ENCODE data around the gene UGT1A3. TPM values are rescaled to one million over a fixed set of nuclear protein-coding genes. Genes with fewer than 3 reads are reported as not detected.
A peak's percentile ranks its signal among the peaks of the same experiment; 100 is the strongest.

UGT1A3 gene
- total RNA-seq, 1 experiment from 2014 or later = not detected

DNA sequence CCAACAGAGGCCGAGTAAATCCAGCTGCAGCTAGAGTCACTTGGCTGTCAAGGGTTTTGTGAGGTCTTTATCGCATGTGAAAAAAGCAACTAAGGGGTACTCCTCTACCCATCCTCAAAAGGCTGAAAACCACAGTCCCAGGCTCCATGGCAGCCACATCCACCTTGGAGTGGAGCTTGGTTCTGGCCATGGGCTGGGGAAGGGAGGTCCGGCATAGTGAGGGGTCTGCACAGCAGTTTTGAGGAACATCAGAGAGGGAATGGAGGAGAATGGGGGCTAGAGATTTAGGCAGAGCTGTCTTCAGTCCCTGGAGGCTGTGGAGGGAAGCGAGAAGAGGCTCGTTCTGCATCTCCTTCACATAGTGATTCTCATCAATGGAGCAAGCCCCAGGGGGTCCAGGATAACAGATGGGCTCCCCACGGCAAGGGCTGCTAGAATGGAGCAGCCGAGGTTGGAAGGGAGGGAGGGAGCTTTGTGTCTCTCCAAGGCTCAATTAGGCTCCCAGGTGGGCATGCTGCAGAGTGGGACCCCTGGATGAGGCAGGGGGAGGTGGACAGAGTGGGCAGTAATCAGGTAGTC is 70.3 kb downstream of the UGT1A3 start:
- no peak for DNase-seq

DNA sequence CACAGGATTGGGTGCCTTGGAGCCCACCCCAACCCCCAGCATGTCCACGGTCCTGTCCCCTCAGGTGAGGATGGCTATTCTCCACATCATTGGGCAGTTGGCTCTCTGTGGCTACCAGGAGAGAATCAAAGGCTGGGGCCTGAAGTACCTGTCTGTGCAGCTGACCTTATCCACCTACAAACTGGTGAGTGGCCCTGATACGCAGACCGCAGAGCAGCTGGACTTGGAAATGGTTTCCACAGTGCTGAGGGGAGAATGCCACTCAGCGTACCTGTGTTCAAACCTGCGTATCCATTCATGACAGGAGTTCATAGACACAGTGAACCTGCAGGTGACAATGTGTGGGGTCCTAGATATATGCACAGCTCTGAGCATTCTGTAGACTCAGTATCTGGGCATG is 70.9 kb downstream of the UGT1A3 start:
- Histone ChIP-seq H3K36me3 (no peaks in the 10 kb centered on the region), H3K4me3 (no peak overlapping the region), H3K27me3 (no peaks in the 10 kb centered on the region), H3K9me3 (no peaks in the 10 kb centered on the region)
- DNase-seq = no peak

More for the DNA sequence above, 70.3 kb downstream of the UGT1A3 start:
- no peak overlapping the region for H3K4me3 ChIP-seq
- no peaks in the 10 kb centered on the region for H3K27me3 ChIP-seq
- H3K9me3 ChIP-seq = no peaks in the 10 kb centered on the region
- no peaks in the 10 kb centered on the region for H3K36me3 ChIP-seq

DNA sequence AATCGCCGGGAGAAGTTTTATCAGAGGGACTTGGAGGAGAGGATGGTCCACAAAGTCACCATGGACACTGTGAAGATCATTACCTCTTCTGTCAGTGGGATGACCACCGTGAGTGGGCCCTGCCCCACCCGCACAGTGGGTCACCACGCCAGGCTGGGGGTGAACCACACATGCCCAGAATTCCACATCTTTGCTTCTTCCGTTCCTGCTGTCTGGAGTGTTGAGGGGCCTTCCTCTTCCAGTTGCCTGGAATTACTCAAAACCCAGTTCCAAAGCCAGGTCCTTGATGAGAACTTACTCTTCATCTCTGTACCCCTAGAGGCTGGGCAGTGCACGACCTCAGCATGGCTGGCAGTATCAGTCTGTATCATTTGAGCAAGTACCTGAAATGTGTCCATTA is 71.4 kb downstream of the UGT1A3 start:
- no peaks in the 10 kb centered on the region for H3K36me3 ChIP-seq
- no peaks in the 10 kb centered on the region for H3K27me3 ChIP-seq
- DNase-seq = no peak
- no peaks in the 10 kb centered on the region for H3K9me3 ChIP-seq
- no peak overlapping the region for H3K4me3 ChIP-seq

DNA sequence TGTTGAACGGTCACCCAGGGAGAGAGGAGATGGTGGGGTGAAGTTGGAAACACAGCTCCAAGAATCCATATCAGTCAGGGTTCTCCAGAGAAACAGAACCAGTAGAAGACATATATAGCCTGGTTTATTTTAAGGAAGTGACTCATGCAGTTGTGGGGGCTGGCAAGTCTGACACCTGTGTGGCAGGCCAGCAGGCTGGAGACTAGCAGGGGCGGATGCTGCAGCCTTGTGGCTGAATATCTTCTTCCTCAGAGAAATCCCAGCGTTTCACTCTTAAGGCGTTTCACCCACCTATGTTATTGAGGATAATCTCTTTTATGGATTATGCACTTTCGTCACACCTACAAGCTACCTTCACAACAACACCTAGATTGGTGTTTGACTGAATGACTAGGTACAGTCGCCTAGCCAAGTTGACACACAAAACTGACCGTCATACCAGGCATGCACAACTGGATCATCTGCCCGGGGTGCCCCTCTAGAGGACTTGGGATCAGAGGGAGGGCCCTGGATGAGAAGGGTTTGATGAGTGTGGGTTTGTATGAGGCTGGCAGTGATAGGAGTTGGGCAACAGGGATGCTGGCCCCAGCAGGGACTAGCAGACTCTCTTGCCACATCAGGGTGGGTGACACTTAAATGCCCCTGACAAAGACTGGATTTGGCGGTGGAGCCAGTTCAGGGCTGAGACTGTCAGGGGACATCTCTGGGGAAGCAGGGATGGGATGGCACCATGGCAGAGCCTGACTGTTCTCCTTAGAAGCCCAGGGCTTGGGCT is 72.7 kb downstream of the UGT1A3 start:
- H3K27me3 ChIP-seq = no peaks in the 10 kb centered on the region
- H3K9me3 ChIP-seq = no peaks in the 10 kb centered on the region
- no peak overlapping the region for H3K4me3 ChIP-seq
- DNase-seq = peak; percentile 28
- H3K36me3 ChIP-seq = no peaks in the 10 kb centered on the region

DNA sequence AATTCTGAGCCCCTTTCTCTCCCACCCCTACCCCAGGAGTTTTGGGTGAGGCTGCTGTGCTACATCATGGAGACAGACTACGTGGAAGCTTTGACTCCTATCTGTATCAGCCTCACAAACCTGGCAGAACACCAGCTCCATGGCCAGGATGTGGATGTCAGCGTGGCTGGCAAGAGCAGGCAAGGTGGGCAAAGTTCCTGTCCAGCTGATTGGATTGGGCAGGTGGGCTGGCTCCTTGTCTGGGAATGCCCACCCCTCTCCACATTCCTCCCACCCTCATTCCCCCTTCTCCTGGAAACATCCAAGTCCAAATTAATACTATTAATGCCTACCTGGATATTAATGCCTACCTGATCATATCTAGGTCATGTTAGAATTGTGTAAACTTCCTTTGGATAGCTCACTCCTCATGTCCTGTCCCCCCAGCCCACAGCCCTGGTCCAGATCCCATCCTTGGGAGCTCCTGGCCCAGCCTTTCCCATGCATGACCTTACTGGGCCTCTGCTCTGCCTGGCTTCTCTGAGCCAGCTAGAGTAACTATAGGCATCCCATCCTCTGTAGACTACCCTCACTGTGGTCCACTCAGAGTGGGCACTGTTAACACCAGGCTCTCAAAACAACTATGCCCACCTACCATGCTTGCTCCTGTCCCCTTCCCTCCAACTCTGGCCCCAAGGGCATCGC is 73.4 kb downstream of the UGT1A3 start:
- DNase-seq = no peak
- Histone ChIP-seq H3K36me3 (no peaks in the 10 kb centered on the region), H3K9me3 (no peaks in the 10 kb centered on the region), H3K4me3 (no peak overlapping the region), H3K27me3 (no peaks in the 10 kb centered on the region)

DNA sequence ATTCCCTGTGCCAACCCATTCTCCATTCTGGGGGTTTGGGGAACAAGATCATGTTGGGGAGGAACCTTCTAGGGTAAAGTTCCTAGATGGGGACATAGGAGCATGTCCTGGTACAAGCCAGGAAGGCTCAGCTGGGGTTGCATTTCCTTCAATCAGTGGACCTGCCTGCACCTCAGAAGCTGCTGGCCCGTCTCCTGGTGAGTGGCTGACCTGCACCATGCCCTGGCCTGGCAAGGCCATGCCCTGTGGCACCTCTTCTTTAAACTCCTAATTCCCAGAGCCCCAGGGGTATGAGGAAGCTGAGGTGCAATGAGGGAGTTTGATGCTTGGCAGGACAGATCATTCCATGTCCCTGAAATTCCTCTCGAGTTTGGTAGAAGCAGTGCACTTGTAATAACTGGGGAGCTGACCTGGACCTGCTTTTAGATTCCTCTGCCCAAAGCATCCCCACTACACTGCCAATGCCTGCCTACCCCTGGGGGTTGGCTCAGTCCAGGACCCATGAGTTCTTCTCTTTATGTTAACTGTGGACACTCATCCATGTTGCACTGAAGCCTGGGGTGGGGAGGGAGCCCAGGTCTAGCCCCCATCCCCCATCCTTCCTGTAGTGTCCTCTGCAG is 74.6 kb downstream of the UGT1A3 start:
- Histone ChIP-seq H3K27me3 (no peaks in the 10 kb centered on the region), H3K9me3 (no peaks in the 10 kb centered on the region), H3K36me3 (no peaks in the 10 kb centered on the region), H3K4me3 (no peak overlapping the region)
- no peak for DNase-seq

DNA sequence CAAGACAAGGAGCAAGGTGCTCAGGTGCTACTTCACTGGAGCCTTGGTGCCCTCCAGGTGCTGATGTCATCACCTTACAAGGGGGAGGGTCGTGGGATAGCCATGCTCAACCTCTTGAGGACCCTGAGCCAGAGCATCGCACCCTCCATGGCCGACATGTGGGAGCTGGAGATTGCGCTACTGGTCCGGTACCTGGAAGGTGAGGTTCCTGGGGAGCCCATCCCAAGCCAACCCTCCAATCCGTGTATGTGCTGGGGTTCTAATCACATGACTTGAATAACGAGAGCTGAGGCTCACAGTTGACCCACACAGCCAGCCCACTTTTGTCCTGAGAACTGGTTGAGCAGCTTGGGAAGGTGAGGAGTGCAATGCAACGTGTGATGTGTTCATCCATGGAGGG is 75.2 kb downstream of the UGT1A3 start:
- Histone ChIP-seq H3K27me3 (no peaks in the 10 kb centered on the region), H3K9me3 (no peaks in the 10 kb centered on the region), H3K36me3 (no peaks in the 10 kb centered on the region), H3K4me3 (no peak overlapping the region)
- DNase-seq = no peak

DNA sequence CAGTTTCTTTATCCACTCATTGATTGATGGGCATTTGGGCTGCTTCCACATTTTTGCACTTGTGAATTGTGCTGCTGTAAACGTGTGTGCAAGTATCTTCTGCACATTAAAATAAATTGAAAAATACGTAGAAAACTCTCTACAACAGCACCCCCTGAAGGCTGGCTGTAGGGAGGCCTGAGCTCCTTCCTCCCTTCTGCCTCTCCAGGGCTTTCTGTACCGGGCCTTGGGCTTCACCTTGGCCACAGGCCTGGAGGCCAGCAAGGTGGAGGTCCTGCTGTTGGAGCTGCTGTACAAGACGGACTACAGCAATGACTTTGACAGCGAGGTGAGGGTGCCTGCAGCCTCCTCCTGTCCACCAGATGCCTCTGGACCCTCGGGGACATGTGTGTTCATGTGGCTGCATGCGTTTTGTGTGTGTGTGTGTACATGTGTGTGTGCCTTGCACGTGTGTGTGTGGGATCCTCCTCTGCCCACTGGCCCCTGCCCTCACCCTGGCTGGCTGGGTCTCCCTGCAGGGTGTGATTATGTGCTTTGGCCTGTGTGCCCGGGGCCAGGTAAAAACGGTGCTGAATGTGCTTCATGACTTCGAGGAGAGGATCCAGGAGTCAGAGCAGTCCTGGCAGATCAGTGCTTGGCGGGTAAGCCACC is 78.5 kb downstream of the UGT1A3 start:
- no peak overlapping the region for H3K4me3 ChIP-seq
- no peaks in the 10 kb centered on the region for H3K27me3 ChIP-seq
- no peaks in the 10 kb centered on the region for H3K36me3 ChIP-seq
- H3K9me3 ChIP-seq = no peaks in the 10 kb centered on the region
- no peak for DNase-seq

DNA sequence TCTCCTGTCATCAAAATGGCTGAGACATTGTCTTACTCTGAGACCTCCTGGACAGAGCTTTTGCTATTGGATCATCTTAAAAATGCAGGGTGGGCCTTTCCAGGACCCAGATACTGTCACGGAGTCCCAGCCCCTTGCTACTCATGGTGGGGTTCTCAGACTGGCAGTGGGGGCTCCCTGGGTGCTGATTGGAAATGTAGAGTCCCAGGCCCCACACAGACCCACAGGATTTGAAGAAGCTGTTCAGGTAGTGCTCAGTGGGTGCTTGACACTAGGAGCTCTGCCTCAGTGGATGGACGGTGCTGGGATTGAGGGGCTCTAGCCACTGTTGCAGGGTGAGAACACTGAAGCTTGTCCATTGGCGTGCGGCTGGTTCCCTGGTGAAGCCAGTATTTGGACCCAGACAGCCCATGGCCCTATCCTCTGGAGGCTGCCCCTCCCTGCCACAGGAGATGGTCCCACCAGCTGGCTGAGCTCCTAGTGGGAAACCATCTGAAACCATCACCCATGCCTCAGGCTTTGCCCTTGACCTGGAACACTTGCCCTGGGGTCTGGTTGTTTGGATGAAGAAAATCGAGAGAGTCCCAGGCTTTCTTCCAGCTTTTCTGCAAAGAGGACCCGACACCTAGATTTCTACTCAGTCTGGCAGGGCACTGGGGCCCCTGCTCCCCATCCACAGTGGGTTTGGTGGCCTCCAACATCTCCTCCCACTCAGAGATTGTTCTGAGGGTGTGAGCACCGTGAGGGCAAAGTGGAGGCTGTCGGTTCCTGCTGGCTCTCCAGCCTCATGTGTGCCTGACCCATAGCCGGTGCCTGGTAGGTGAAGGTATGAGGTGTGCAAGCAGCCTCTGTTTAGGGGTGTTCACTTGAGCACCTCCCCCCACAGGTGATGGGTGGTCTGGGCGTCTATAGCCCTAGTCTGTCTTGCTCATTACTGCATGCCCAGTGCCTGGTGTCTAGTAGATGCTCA is 79.4 kb downstream of the UGT1A3 start:
- no peaks in the 10 kb centered on the region for H3K27me3 ChIP-seq
- no peaks in the 10 kb centered on the region for H3K9me3 ChIP-seq
- no peaks in the 10 kb centered on the region for H3K36me3 ChIP-seq
- no peak overlapping the region for H3K4me3 ChIP-seq
- DNase-seq = no peak

DNA sequence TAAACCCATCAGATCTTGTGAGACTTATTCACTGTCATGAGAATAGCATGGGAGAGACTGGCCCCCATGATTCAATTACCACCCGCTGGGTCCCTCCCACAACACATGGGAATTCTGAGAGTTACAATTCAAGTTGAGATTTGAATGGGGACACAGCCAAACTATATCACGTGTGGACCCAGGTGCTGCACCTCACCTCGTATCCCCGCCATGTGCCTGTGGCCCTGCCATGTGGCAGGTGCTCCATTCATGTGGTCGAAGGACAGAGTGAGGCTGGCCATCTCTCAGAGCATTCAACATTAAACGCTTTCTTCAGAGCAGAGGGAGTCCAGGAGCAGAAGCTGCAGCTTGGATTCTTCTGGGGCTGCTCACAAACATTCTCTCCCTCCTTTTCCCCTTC is 81.5 kb downstream of the UGT1A3 start:
- no peaks in the 10 kb centered on the region for H3K36me3 ChIP-seq
- DNase-seq = no peak
- H3K9me3 ChIP-seq = no peaks in the 10 kb centered on the region

DNA sequence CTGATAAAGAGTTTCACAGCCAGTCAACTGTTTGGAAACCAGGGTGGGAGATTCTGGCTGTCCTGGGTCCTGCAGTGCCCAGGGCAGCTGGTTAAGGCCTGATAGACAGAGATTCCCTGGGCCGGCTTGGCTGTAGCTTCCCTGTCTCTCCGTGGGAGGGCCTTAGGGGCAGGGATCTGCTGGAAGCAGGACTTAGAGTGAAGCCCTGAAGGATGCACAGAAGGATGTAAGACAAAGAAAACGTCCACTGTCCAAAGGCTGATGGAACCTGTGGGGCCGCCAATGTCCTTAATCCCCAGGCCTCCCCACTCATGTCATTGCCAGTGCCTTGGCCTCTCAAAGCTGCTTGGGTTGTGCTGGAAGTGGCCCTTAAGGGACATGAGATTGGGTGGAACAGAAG is 82.2 kb downstream of the UGT1A3 start:
- no peaks in the 10 kb centered on the region for H3K27me3 ChIP-seq
- H3K4me3 ChIP-seq = no peak overlapping the region
- no peaks in the 10 kb centered on the region for H3K36me3 ChIP-seq
- no peak for DNase-seq
- H3K9me3 ChIP-seq = no peaks in the 10 kb centered on the region

More for the DNA sequence above, 81.5 kb downstream of the UGT1A3 start:
- Histone ChIP-seq H3K27me3 (no peaks in the 10 kb centered on the region), H3K4me3 (no peak overlapping the region)

DNA sequence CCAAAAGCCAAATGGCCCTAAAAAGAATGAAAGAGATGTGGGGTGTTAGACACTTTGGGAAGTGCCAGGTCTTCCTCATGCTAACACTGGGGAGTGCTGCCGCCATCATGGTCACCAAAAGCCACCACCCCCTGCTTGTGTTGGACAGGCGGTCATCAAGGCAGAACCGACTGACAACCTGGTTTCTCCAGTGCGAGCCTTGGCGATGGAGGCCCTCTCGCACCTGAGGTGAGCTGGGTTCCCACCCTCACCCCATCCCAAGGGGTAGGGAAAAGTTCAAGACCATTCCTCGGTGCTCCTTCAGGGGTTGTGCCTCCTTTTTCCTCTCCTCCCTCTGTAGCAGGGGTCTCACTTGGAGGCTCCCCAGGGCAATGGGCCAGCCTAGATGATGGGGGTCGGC is 82.9 kb downstream of the UGT1A3 start:
- Histone ChIP-seq H3K9me3 (no peaks in the 10 kb centered on the region), H3K4me3 (no peak overlapping the region), H3K27me3 (no peaks in the 10 kb centered on the region), H3K36me3 (no peaks in the 10 kb centered on the region)
- DNase-seq = no peak

DNA sequence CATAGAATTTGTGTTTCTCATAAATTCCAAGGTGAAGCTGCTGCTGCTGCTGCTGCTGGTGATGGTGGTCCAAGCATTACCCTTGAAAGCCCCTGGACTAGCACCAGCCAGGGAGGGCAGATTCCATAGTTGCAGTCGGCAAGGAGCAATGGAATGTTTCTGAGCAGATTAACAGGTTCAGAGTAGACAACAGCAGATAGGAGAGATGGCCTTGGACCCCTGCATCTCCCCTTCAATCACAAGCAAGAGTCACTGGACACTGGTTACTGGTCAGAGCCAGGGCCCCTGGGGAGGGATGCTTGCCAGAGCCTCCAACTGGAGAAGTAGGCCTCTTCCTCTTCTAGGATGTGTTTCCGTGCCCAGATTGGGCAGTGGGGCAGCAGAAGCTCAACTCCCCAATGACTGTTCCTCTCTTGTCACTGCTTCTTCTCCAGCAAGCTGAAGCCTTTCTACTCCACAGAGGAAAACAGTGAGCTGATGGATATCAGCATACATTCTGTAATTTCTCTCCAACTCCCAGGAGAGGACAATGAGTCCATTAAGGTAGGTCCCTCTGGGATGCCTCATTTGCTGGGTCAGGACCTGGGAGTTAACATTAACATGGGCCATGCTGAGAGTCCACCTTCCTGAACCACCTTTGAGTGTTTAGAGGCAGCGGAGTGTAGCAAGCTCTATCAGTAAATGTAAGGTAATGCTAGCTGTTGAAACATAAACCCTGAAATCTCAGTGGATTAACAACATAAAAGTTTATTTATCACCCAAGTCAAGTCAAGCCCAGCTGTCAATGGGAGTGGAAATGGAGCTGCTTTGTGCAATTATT is 84.6 kb downstream of the UGT1A3 start:
- DNase-seq = no peak
- H3K4me3 ChIP-seq = no peak overlapping the region
- H3K9me3 ChIP-seq = no peaks in the 10 kb centered on the region
- no peaks in the 10 kb centered on the region for H3K27me3 ChIP-seq
- H3K36me3 ChIP-seq = no peaks in the 10 kb centered on the region

DNA sequence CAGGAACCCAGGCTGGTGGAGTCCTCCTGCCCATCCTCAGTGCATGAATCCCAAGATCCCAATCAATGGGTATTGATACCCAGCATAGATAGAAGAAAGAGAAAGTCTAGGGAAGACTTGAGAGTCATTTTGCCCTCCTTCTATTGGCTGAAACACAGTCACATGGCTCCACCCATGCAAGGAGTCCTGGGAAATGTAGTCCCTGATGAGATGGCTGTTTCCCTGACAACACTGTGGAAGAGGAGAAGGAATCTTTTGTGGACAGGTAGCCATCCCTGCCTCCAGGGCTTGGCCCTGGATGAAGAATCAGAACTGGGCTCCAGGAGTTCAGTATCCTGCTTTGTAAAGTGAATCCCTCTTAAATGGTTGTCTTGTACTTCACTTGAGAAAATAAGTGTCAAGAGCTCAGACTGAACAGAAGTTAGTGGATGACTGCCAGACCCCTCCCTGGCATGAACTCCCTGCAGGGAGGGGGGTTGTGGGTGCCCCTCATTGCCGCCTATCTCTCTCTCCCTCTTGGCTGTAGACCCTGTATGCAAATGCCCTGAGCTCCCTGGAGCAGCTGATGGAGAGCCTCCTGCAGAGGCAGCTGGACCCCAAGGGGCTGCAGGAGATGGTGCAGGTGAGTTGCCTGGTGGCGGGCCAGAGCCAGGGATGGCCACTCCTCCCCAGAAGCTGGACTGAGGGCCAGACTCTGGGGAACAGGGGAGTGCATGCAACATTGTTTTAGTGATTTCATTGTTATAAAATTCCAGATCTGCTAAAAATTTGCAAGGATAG is 85.4 kb downstream of the UGT1A3 start:
- no peak for DNase-seq
- Histone ChIP-seq H3K27me3 (no peaks in the 10 kb centered on the region), H3K4me3 (no peak overlapping the region), H3K9me3 (no peaks in the 10 kb centered on the region), H3K36me3 (no peaks in the 10 kb centered on the region)

DNA sequence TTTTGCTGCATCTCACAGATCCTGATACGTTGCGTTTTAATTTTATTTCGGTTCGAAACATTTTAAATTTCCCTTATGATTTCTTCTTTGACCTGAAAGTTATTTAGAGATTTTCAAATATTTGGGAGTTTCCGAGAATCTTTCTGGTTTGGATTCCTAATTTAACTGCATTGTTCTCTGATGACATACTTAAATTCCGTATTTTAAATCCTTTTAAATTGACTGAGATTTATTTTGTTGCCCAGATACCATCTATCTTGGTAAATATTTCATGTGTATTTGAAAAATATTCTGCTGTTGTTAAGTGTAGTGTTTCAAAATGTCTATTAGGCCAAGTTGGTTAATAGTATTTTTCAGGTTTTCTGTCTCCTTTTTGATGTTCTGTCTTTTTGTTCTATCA is 87.0 kb downstream of the UGT1A3 start:
- no peak for DNase-seq
- Histone ChIP-seq H3K36me3 (no peaks in the 10 kb centered on the region), H3K9me3 (no peaks in the 10 kb centered on the region), H3K4me3 (no peak overlapping the region), H3K27me3 (no peaks in the 10 kb centered on the region)
